ENCODE measurements around the gene LRP2BP. TPM values are rescaled to one million over a fixed set of nuclear protein-coding genes. Genes with fewer than 3 reads are reported as not detected.

LRP2BP gene
- total RNA-seq, 1 donor from 2014 or later = 0.07 TPM

DNA sequence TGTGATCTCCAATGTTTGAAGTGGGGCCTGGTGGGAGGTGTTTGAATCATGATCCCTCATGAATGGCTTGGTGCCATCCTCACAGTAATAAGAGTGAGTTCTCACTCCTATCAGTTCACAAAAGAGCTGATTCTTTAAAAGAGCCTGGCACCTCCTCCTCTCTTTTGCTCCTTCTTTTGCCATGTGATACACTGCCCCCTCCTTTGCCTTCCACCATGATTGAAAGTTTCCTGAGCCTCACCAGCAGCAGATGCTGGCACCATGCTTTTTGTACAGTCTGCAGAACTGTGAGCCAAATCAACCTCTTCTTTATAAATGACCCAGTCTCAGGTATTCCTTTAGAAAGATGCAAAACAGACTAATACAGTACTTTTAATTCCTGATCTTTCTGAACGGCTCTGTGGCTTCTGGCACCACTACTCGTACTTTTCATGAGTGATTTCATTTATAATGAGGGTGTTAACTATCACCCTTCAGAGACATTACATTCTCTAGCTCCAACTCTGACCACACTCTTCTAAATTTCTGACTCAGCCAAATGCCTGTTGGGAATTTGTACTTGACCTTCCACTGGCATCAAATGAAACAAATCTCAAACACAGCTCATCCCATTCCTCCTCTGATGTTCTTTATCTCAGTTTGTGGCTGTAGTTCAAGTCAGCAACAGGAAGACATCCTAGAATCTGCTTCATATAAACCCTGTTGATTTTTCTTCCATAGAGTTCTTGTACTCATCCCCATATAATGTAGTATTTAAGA is 25.8 kb upstream of the LRP2BP start:
- Mint-ChIP-seq H3K36me3 (ENCODE audit: low read depth) (peaks cover 4% of the 10 kb centered on the region), H3K9me3 (no peaks in the 10 kb centered on the region), H3K27ac (ENCODE audit: unreplicated experiment) (no peak overlapping the region), H3K27me3 (ENCODE audit: low read depth) (no peaks in the 10 kb centered on the region), H3K4me3 (no peak overlapping the region), H3K4me1 (peaks cover 20% of the 10 kb centered on the region)
- TF ChIP-seq, protein P1, sequence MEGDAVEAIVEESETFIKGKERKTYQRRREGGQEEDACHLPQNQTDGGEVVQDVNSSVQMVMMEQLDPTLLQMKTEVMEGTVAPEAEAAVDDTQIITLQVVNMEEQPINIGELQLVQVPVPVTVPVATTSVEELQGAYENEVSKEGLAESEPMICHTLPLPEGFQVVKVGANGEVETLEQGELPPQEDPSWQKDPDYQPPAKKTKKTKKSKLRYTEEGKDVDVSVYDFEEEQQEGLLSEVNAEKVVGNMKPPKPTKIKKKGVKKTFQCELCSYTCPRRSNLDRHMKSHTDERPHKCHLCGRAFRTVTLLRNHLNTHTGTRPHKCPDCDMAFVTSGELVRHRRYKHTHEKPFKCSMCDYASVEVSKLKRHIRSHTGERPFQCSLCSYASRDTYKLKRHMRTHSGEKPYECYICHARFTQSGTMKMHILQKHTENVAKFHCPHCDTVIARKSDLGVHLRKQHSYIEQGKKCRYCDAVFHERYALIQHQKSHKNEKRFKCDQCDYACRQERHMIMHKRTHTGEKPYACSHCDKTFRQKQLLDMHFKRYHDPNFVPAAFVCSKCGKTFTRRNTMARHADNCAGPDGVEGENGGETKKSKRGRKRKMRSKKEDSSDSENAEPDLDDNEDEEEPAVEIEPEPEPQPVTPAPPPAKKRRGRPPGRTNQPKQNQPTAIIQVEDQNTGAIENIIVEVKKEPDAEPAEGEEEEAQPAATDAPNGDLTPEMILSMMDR (conservative IDR thresholded peaks at IDR 0.05) = no peak
- DNase-seq (ENCODE audit: low read depth, low spot score) = no peak

DNA sequence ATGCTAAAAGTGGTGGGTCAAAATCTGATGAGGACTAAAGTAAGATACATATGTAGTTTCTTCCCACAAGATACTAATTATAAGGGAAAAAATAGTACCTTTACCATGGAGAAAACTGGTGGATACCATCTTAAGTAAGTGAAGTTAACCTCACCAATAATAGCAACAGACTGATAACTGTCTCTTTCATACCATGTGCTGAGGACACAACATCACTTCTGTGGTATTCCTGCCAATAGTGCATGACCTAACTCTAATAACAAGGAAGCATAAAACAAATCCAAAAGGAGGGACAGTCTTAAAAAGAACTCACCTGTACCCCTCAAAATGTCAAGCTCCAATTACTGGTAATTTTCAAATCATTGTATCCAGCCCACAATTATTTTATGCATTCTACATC is 21.2 kb upstream of the LRP2BP start:
- Mint-ChIP-seq H3K9me3 (no peaks in the 10 kb centered on the region), H3K4me3 (no peak overlapping the region), H3K27ac (ENCODE audit: unreplicated experiment) (no peak overlapping the region), H3K27me3 (ENCODE audit: low read depth) (no peaks in the 10 kb centered on the region), H3K4me1 (no peaks in the 10 kb centered on the region), H3K36me3 (ENCODE audit: low read depth) (peaks cover 4% of the 10 kb centered on the region)
- no peak for DNase-seq (ENCODE audit: low read depth, low spot score)
- TF ChIP-seq, protein P1 (conservative IDR thresholded peaks at IDR 0.05) = no peak

DNA sequence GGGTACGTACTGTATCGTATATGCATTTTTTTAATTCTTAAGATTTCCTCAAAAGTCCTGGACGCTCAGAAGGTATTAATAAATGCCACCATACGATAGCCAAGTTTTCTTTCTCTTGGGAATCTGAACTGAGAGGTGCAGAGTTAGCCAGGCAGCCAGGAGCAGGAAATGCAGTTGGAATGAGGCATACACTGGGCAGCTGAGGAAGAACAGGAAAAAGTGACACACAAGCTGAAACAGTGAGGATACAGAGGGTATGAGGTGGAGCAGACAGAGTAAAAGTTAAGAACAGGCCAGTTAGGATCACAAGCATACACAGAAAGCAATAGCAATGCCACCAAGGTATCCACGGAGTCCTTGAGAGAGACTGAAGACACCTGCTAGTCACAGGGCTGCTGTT is 16.7 kb upstream of the LRP2BP start:
- H3K4me3 Mint-ChIP-seq = no peak overlapping the region
- no peak for DNase-seq (ENCODE audit: low read depth, low spot score)
- TF ChIP-seq, protein P1 (conservative IDR thresholded peaks at IDR 0.05) = no peak
- H3K4me1 Mint-ChIP-seq = no peaks in the 10 kb centered on the region
- peaks cover 3% of the 10 kb centered on the region for H3K9me3 Mint-ChIP-seq
- H3K27ac Mint-ChIP-seq (ENCODE audit: unreplicated experiment) = no peak overlapping the region
- H3K27me3 Mint-ChIP-seq (ENCODE audit: low read depth) = no peaks in the 10 kb centered on the region
- H3K36me3 Mint-ChIP-seq (ENCODE audit: low read depth) = peaks cover 6% of the 10 kb centered on the region

DNA sequence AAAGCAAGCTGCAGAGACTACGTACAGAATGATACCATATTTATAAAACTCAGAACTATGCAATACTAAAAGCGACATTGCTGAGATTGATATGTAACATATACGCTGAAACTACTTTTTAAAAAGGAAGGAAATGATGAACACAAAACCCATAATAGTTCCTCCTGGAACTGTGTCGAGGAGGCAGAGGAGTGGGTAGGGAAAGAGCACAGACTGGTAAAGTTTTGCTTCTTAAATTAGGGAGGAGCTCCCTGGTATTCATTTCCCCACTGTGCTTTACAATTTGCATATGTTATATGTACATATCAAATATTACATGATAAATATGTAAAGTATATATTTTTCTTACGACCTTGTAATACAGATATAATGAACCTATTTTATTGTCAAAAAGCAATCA is 16.1 kb upstream of the LRP2BP start:
- TF ChIP-seq, protein P1 (conservative IDR thresholded peaks at IDR 0.05) = no peak
- no peak overlapping the region for H3K4me3 Mint-ChIP-seq
- no peak overlapping the region for H3K27ac Mint-ChIP-seq (ENCODE audit: unreplicated experiment)
- H3K36me3 Mint-ChIP-seq (ENCODE audit: low read depth) = peaks cover 6% of the 10 kb centered on the region
- H3K9me3 Mint-ChIP-seq = peaks cover 3% of the 10 kb centered on the region
- no peaks in the 10 kb centered on the region for H3K4me1 Mint-ChIP-seq
- no peak for DNase-seq (ENCODE audit: low read depth, low spot score)
- H3K27me3 Mint-ChIP-seq (ENCODE audit: low read depth) = no peaks in the 10 kb centered on the region

DNA sequence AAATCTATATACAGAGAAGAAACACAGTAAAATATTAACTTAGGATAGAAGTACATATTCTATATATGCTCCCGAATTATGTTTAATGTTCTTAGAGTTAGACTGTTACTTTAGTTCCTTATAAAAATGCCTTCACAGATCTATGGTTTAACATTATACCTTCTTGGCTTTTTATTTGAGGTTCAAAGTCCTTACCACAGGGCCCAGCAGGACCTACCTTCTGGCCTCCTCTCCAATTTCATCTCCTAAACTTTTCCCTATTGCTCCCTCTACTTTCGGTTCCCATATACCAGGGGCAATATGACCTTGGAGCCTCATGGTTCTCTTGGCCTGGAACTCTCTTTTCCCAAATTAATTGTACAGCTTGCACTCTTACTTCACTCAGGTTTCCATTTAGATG is 12.7 kb upstream of the LRP2BP start:
- Mint-ChIP-seq H3K9me3 (peaks cover 3% of the 10 kb centered on the region), H3K27me3 (ENCODE audit: low read depth) (no peaks in the 10 kb centered on the region), H3K4me1 (no peaks in the 10 kb centered on the region), H3K36me3 (ENCODE audit: low read depth) (peaks cover 6% of the 10 kb centered on the region), H3K27ac (ENCODE audit: unreplicated experiment) (no peak overlapping the region), H3K4me3 (no peak overlapping the region)
- no peak for DNase-seq (ENCODE audit: low read depth, low spot score)
- TF ChIP-seq, protein P1 (conservative IDR thresholded peaks at IDR 0.05) = no peak
